IMR-90 (cell line): Measurements from ENCODE around the gene TXNRD1. TPM values are rescaled to one million over a fixed set of nuclear protein-coding genes. Genes with fewer than 3 reads are reported as not detected.

Experiments used
- ATAC-seq: fragments of 200-7000 bp; cut with Tn5 transposase; 2 replicates; pipeline ENCODE4 v1.9.1; 2020; ENCODE audit warnings: low read depth, mild to moderate bottlenecking, moderate library complexity
- BruUV-seq: library from RNA; stranded (reverse); fragments of 400-500 nt; replicated peaks from 2 replicates; lab custom pipeline; 2021; lab: Mats Ljungman, UMichigan
- CTCF ChIA-PET: fragments of 300-600 bp; formaldehyde crosslinking; extraction: SDS; loops from one replicate; lab custom pipeline; 2021; ENCODE audit warnings: antibody characterized with exemption; lab: Yijun Ruan, JAX
- POLR2A ChIA-PET: fragments of 300-600 bp; sonication (Branson Sonifier 250); formaldehyde crosslinking; loops from one replicate; lab custom pipeline; 2022; ENCODE audit warnings: antibody characterized with exemption; ENCODE audit not compliant: unreplicated experiment; lab: Charles Lee
- DNase-seq: peaks from one replicate; pipeline ENCODE4 v3.0.0; 2013
- H2AFZ ChIP-seq: replicated peaks from 2 replicates; pipeline ENCODE3; 2013; ENCODE audit warnings: low read length, mild to moderate bottlenecking; ENCODE audit not compliant: poor library complexity
- H2AK5ac ChIP-seq: 2 replicates; pipeline ENCODE4 v1.6.1; 2013; ENCODE audit warnings: low read depth, low read length, inconsistent platforms
- H2AK9ac ChIP-seq: replicated peaks from 2 replicates; pipeline ENCODE3; 2013; ENCODE audit warnings: mild to moderate bottlenecking, low read depth, low read length, moderate library complexity; ENCODE audit not compliant: poor library complexity
- H2BK120ac ChIP-seq: 2 replicates; pipeline ENCODE4 v1.6.1; 2013; ENCODE audit warnings: low read depth, low read length, inconsistent platforms
- H2BK15ac ChIP-seq: 3 replicates; pipeline ENCODE4 v1.6.1; 2013; ENCODE audit warnings: low read depth, low read length, inconsistent platforms
- H2BK20ac ChIP-seq: 2 replicates; pipeline ENCODE4 v1.6.1; 2013; ENCODE audit warnings: low read depth, mild to moderate bottlenecking, inconsistent platforms, low read length, moderate library complexity
- H2BK5ac ChIP-seq: 2 replicates; pipeline ENCODE4 v1.6.1; 2013; ENCODE audit warnings: mild to moderate bottlenecking, low read depth, low read length, inconsistent platforms; ENCODE audit not compliant: poor library complexity, severe bottlenecking
- H3K14ac ChIP-seq: replicated peaks from 2 replicates; pipeline ENCODE4 v1.6.1; 2013; ENCODE audit warnings: low read depth, low read length, inconsistent platforms
- H3K18ac ChIP-seq: 2 replicates; pipeline ENCODE4 v1.6.1; 2013; ENCODE audit warnings: low read depth, low read length, control low read depth
- H3K23ac ChIP-seq: 2 replicates; pipeline ENCODE4 v1.6.1; 2013; ENCODE audit warnings: low read depth, low read length, inconsistent platforms
- H3K27ac ChIP-seq: 2 replicates; pipeline ENCODE4 v1.5.1; 2013; ENCODE audit warnings: mild to moderate bottlenecking, control low read depth, low read length; ENCODE audit not compliant: insufficient read depth
- H3K27me3 ChIP-seq: 2 replicates; pipeline ENCODE4 v1.6.1; 2013; ENCODE audit warnings: low read length; ENCODE audit not compliant: control insufficient read depth, insufficient read depth
- H3K36me3 ChIP-seq: 2 replicates; pipeline ENCODE4 v1.6.1; 2013; ENCODE audit warnings: low read length, mixed read lengths; ENCODE audit not compliant: control insufficient read depth, insufficient read depth
- H3K4ac ChIP-seq: 2 replicates; pipeline ENCODE4 v1.6.1; 2013; ENCODE audit warnings: low read depth, low read length, inconsistent platforms
- H3K4me1 ChIP-seq: 2 replicates; pipeline ENCODE4 v1.6.1; 2013; ENCODE audit warnings: low read length, mixed read lengths; ENCODE audit not compliant: control insufficient read depth, insufficient read depth
- H3K4me2 ChIP-seq: 2 replicates; pipeline ENCODE4 v1.6.1; 2013; ENCODE audit warnings: low read depth, mild to moderate bottlenecking, control low read depth, low read length, moderate library complexity
- H3K4me3 ChIP-seq: 2 replicates; pipeline ENCODE4 v1.5.1; 2013; ENCODE audit warnings: low read depth, mild to moderate bottlenecking, control low read depth, low read length, moderate library complexity; ENCODE audit not compliant: insufficient read depth
- H3K56ac ChIP-seq: 2 replicates; pipeline ENCODE4 v1.6.1; 2013; ENCODE audit warnings: low read length, inconsistent platforms; ENCODE audit not compliant: insufficient read depth; ENCODE audit errors: extremely low read depth
- H3K79me1 ChIP-seq, 2 experiments: 2 replicates each; pipeline ENCODE4 v1.6.1; 2013; ENCODE audit warnings: low read length in 2 of 2, inconsistent platforms in 1 of 2, low read depth in 1 of 2
- H3K9ac ChIP-seq: 2 replicates; pipeline ENCODE4 v1.6.1; 2013; ENCODE audit warnings: low read depth, low read length, control low read depth
- H3K9me1 ChIP-seq: 2 replicates; pipeline ENCODE4 v1.6.1; 2013; ENCODE audit warnings: low read length, inconsistent platforms; ENCODE audit not compliant: insufficient read depth
- H3K9me3 ChIP-seq: 2 replicates; pipeline ENCODE4 v1.6.1; 2013; ENCODE audit warnings: low read length; ENCODE audit not compliant: control insufficient read depth, insufficient read depth
- H4K20me1 ChIP-seq: 2 replicates; pipeline ENCODE4 v1.6.1; 2013; ENCODE audit warnings: low read length, inconsistent platforms; ENCODE audit not compliant: insufficient read depth
- H4K5ac ChIP-seq: 2 replicates; pipeline ENCODE4 v1.6.1; 2013; ENCODE audit warnings: mild to moderate bottlenecking, low read depth, low read length, control low read depth
- H4K8ac ChIP-seq, 2 experiments: 2 replicates each; pipeline ENCODE4 v1.6.1; 2013; ENCODE audit warnings: low read depth in 2 of 2, low read length in 2 of 2, control low read depth in 1 of 2, inconsistent platforms in 1 of 2
- H4K91ac ChIP-seq: 2 replicates; pipeline ENCODE4 v1.6.1; 2013; ENCODE audit warnings: low read depth, low read length, inconsistent platforms; ENCODE audit not compliant: insufficient read depth
- MAFK ChIP-seq: IDR thresholded peaks from 2 replicates; pipeline ENCODE4 v1.6.1; 2012; ENCODE audit warnings: low read depth, low read length, improper control_type of control experiment
- RFX5 ChIP-seq: IDR thresholded peaks from 2 replicates; pipeline ENCODE4 v1.8.0; 2012; ENCODE audit warnings: low read depth, mild to moderate bottlenecking, low read length, moderate library complexity
- WGBS, 2 experiments: methylation state at CpG; one replicate each; pipeline versions ENCODE4 v1.1.5 to v1.1.7; 2013; ENCODE audit warnings: missing lambda C conversion rate in 2 of 2; ENCODE audit not compliant: insufficient read length in 1 of 2; ENCODE audit errors: extremely low coverage in 2 of 2; 5-methylcytosine and 5-hydroxymethylcytosine counted together
- dilution Hi-C: fragments of 300-500 bp; cut with HindIII; formaldehyde crosslinking; loops from one replicate; pipeline ENCODE4 v1.14.3; 2018; ENCODE audit warnings: low sequenced_read_pairs; ENCODE audit not compliant: unreplicated experiment
- in situ Hi-C: fragments of 300-500 bp; cut with MboI; formaldehyde crosslinking; loops from 3 replicates; pipeline ENCODE4 v1.14.3; 2019; ENCODE audit warnings: low sequenced_read_pairs, inconsistent platforms, mixed read lengths
- intact Hi-C: fragments of 100-400 bp; cut with micrococcal nuclease; formaldehyde crosslinking; loops from 2 replicates; pipeline ENCODE4 v1.10.0; 2022
- polyA plus RNA-seq, 3 experiments: library from polyadenylated mRNA; depleted of rRNA; stranded (reverse); fragments of >200 nt; gene quantifications; 2 replicates each; pipeline ENCODE4 v1.2.3, GENCODE V29; 2012; ENCODE audit warnings: low replicate concordance in 1 of 3
- total RNA-seq: library from RNA; depleted of rRNA; stranded (reverse); fragments of >200 nt; gene quantifications from 2 replicates; pipeline ENCODE4 v1.2.3, GENCODE V29; 2012

The TXNRD1 gene
- total and polyA plus RNA-seq, 2 of the 4 experiments (the other 2 are of a cell fraction) = 379 to 582 TPM

- POLR2A ChIA-PET = no interaction called here
These were observed 11.1 kb downstream of the TXNRD1 start for GRCh38 chr12:104226672-104227071.

More at GRCh38 chr12:104226672-104227071, 11.1 kb downstream of the TXNRD1 start:
- Histone ChIP-seq H2BK20ac (no peak overlapping the region), H2AFZ (no peak overlapping the region), H3K9ac (no peak overlapping the region), H3K4me3 (no peak overlapping the region), H2AK5ac (no peak overlapping the region), H2BK120ac (no peak overlapping the region), H3K14ac (no peak overlapping the region), H3K27ac (no peak overlapping the region), H3K4ac (no peak overlapping the region), H3K27me3 (no peaks in the 10 kb centered on the region), H4K5ac (no peak overlapping the region), H3K18ac (no peak overlapping the region), H3K79me1 (peaks cover 0 to 5% of the 10 kb centered on the region in 2 experiments; a peak in 1 of 4 replicates), H3K23ac (no peak overlapping the region), H2BK15ac (no peak overlapping the region), H3K36me3 (no peaks in the 10 kb centered on the region), H4K20me1 (no peaks in the 10 kb centered on the region), H2BK5ac (no peak overlapping the region), H3K9me3 (peaks cover 2% of the 10 kb centered on the region; the same call in 1 of the 2 replicates), H4K8ac (no peak overlapping the region), H4K91ac (no peak overlapping the region), H3K9me1 (no peaks in the 10 kb centered on the region), H3K56ac (no peak overlapping the region), H3K4me2 (no peak overlapping the region), H2AK9ac (no peak overlapping the region), H3K4me1 (peaks cover 3% of the 10 kb centered on the region)
- ATAC-seq (no peak), DNase-seq (peak; percentile 35)
- in situ Hi-C loops = no loop called here
- intact Hi-C loops = no loop called here
- WGBS, 2 experiments = no CpG with 5 or more reads among the region's 3 CpGs
- CTCF ChIA-PET = no interaction called here
- no peak for TF ChIP-seq MAFK
- no peak for TF ChIP-seq RFX5
- dilution Hi-C loops = no loop called here
- no TSS peak for BruUV-seq
